ENCODE data around the gene ADGRD1.

Gene ADGRD1

DNA sequence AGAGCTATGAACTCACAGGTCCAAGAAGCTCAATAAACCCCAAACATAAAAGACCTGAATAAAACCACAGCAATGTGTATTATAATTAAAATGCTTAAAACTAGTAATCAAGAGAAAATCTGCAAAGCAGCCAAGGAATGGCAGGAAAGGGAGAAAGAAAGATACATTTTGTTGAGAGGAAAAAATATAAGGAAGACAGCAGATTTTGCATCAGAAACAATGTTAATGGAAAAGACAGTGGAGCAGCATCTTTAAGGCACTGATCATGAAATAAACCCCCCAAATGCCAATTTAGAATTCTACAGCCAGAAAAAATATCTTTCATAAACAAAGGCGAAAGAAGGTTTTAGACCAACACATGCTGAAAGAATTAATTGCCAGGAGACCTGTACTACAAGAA is 42.5 kb upstream of the ADGRD1 start:
- no peak overlapping the region for H3K4me2 ChIP-seq (ENCODE audit: insufficient read depth, low read length, poor library complexity, severe bottlenecking)
- H2AK5ac ChIP-seq (ENCODE audit: low read depth, low read length) = no peak overlapping the region
- H3K9me3 ChIP-seq (replicated peaks in 1 of 2; ENCODE audit: control insufficient read depth in 2 of 2, insufficient read depth in 1 of 2, low read depth in 1 of 2, low read length in 2 of 2) = peaks cover 0 to 3% of the 10 kb centered on the region in 2 donors
- H4K91ac ChIP-seq (ENCODE audit: low read depth, low read length, poor library complexity) = no peak overlapping the region
- no peak overlapping the region for H4K8ac ChIP-seq (ENCODE audit: low read depth, low read length)
- no peak overlapping the region for H2BK5ac ChIP-seq (ENCODE audit: low read length)
- H3K4ac ChIP-seq (ENCODE audit: low read length) = no peak overlapping the region
- H3K27me3 ChIP-seq (ENCODE audit: control insufficient read depth in 3 of 3, insufficient read depth in 3 of 3, low read depth in 1 of 3, low read length in 3 of 3) = no peaks in the 10 kb centered on the region
- H3K4me3 ChIP-seq (ENCODE audit: low read length in 2 of 2) = no peak overlapping the region
- no peak for DNase-seq (ENCODE audit: low spot score)
- no peak overlapping the region for H3K9ac ChIP-seq (ENCODE audit: low read depth, low read length, poor library complexity)
- no peak overlapping the region for H2BK120ac ChIP-seq (ENCODE audit: low read depth, low read length)
- H3K23ac ChIP-seq (ENCODE audit: low read depth, low read length, poor library complexity) = no peak overlapping the region
- H3K27ac ChIP-seq (replicated peaks; ENCODE audit: low read length) = no peak overlapping the region
- no peak overlapping the region for H3K14ac ChIP-seq (ENCODE audit: low read length)
- no peak overlapping the region for H2BK12ac ChIP-seq (ENCODE audit: low read length)
- no CpG with 5 or more reads among the region's 1 CpG for WGBS, 2 donors (ENCODE audit: extremely low coverage in 2 of 2, insufficient read length in 2 of 2, insufficient replicate concordance in 1 of 2)
- no peaks in the 10 kb centered on the region for H3K79me1 ChIP-seq (ENCODE audit: low read depth, low read length)
- H3K4me1 ChIP-seq (ENCODE audit: control insufficient read depth in 2 of 2, insufficient read depth in 1 of 2, low read depth in 1 of 2, low read length in 2 of 2) = no peaks in the 10 kb centered on the region
- no peak overlapping the region for H2AFZ ChIP-seq (ENCODE audit: low read length)
- no peak overlapping the region for H3K18ac ChIP-seq (ENCODE audit: low read length)
- no peak overlapping the region for H2BK15ac ChIP-seq (ENCODE audit: low read length)
- H3K36me3 ChIP-seq (replicated peaks in 1 of 2; ENCODE audit: control insufficient read depth in 2 of 2, insufficient read depth in 2 of 2, low read length in 2 of 2) = no peaks in the 10 kb centered on the region

DNA sequence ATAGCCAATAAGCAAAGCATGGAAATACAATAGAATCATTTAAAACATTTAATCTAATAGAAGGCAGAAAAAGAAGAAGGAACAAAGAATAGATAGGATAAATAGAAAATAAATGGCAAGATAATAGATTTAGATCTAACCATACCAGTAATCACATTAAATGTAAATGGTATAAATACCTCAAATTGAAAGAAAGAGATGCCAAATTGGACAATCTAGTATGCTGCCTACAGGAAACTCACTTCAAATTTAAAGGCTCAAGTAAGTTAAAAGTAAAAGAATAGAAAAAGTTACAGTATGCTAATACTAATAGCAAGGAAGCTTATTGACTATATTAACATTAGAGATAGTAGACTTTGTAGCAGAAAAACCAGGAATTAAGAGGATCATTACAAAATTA is 41.8 kb upstream of the ADGRD1 start:
- DNase-seq (ENCODE audit: low spot score) = no peak
- H4K91ac ChIP-seq (ENCODE audit: low read depth, low read length, poor library complexity) = no peak overlapping the region
- H3K18ac ChIP-seq (ENCODE audit: low read length) = no peak overlapping the region
- H3K4me2 ChIP-seq (ENCODE audit: insufficient read depth, low read length, poor library complexity, severe bottlenecking) = no peak overlapping the region
- H3K9ac ChIP-seq (ENCODE audit: low read depth, low read length, poor library complexity) = no peak overlapping the region
- H3K79me1 ChIP-seq (ENCODE audit: low read depth, low read length) = no peaks in the 10 kb centered on the region
- no peak overlapping the region for H2AK5ac ChIP-seq (ENCODE audit: low read depth, low read length)
- no peaks in the 10 kb centered on the region for H3K36me3 ChIP-seq (replicated peaks in 1 of 2; ENCODE audit: control insufficient read depth in 2 of 2, insufficient read depth in 2 of 2, low read length in 2 of 2)
- H3K4me3 ChIP-seq (ENCODE audit: low read length in 2 of 2) = no peak overlapping the region
- no peak overlapping the region for H3K23ac ChIP-seq (ENCODE audit: low read depth, low read length, poor library complexity)
- H4K8ac ChIP-seq (ENCODE audit: low read depth, low read length) = no peak overlapping the region
- H2BK5ac ChIP-seq (ENCODE audit: low read length) = no peak overlapping the region
- H3K27ac ChIP-seq (replicated peaks; ENCODE audit: low read length) = no peak overlapping the region
- H2BK120ac ChIP-seq (ENCODE audit: low read depth, low read length) = no peak overlapping the region
- H3K4me1 ChIP-seq (ENCODE audit: control insufficient read depth in 2 of 2, insufficient read depth in 1 of 2, low read depth in 1 of 2, low read length in 2 of 2) = peaks cover 4 to 5% of the 10 kb centered on the region in 2 donors
- H3K4ac ChIP-seq (ENCODE audit: low read length) = no peak overlapping the region
- no peak overlapping the region for H3K14ac ChIP-seq (ENCODE audit: low read length)
- H3K27me3 ChIP-seq (ENCODE audit: control insufficient read depth in 3 of 3, insufficient read depth in 3 of 3, low read depth in 1 of 3, low read length in 3 of 3) = no peaks in the 10 kb centered on the region
- H3K9me3 ChIP-seq (replicated peaks in 1 of 2; ENCODE audit: control insufficient read depth in 2 of 2, insufficient read depth in 1 of 2, low read depth in 1 of 2, low read length in 2 of 2) = peaks cover 0 to 3% of the 10 kb centered on the region in 2 donors
- no peak overlapping the region for H2BK12ac ChIP-seq (ENCODE audit: low read length)
- H2AFZ ChIP-seq (ENCODE audit: low read length) = no peak overlapping the region
- no peak overlapping the region for H2BK15ac ChIP-seq (ENCODE audit: low read length)

GRCh38 chr12:130916241-130916911 is 37.3 kb upstream of the ADGRD1 start:
- H3K4me1 ChIP-seq (ENCODE audit: control insufficient read depth in 2 of 2, insufficient read depth in 1 of 2, low read depth in 1 of 2, low read length in 2 of 2) = peaks cover 4 to 5% of the 10 kb centered on the region in 2 donors
- H3K9me3 ChIP-seq (replicated peaks in 1 of 2; ENCODE audit: control insufficient read depth in 2 of 2, insufficient read depth in 1 of 2, low read depth in 1 of 2, low read length in 2 of 2) = peaks cover under 1 to 2% of the 10 kb centered on the region in 2 donors
- H3K27me3 ChIP-seq (ENCODE audit: control insufficient read depth in 3 of 3, insufficient read depth in 3 of 3, low read depth in 1 of 3, low read length in 3 of 3) = peaks cover 0 to 15% (median 2%) of the 10 kb centered on the region in 3 experiments
- H2AFZ ChIP-seq (ENCODE audit: low read length) = peak overlapping the region; percentile 71
- no peaks in the 10 kb centered on the region for H3K36me3 ChIP-seq (replicated peaks in 1 of 2; ENCODE audit: control insufficient read depth in 2 of 2, insufficient read depth in 2 of 2, low read length in 2 of 2)
- no peak overlapping the region for H3K9ac ChIP-seq (ENCODE audit: low read depth, low read length, poor library complexity)
- no peak overlapping the region for H3K18ac ChIP-seq (ENCODE audit: low read length)
- H3K4ac ChIP-seq (ENCODE audit: low read length) = no peak overlapping the region
- no peak overlapping the region for H3K27ac ChIP-seq (replicated peaks; ENCODE audit: low read length)
- no peak overlapping the region for H3K4me3 ChIP-seq (ENCODE audit: low read length in 2 of 2)
- no peak overlapping the region for H4K91ac ChIP-seq (ENCODE audit: low read depth, low read length, poor library complexity)
- H2BK12ac ChIP-seq (ENCODE audit: low read length) = no peak overlapping the region
- H4K8ac ChIP-seq (ENCODE audit: low read depth, low read length) = no peak overlapping the region
- H2BK120ac ChIP-seq (ENCODE audit: low read depth, low read length) = no peak overlapping the region
- peak; percentile 66 for DNase-seq (ENCODE audit: low spot score)
- no CpG with 5 or more reads among the region's 37 CpGs for whole genome bisulfite sequencing, 2 donors (ENCODE audit: extremely low coverage in 2 of 2, insufficient read length in 2 of 2, insufficient replicate concordance in 1 of 2)
- H2BK15ac ChIP-seq (ENCODE audit: low read length) = no peak overlapping the region
- H3K14ac ChIP-seq (ENCODE audit: low read length) = no peak overlapping the region
- H2AK5ac ChIP-seq (ENCODE audit: low read depth, low read length) = no peak overlapping the region
- H3K23ac ChIP-seq (ENCODE audit: low read depth, low read length, poor library complexity) = no peak overlapping the region
- H3K4me2 ChIP-seq (ENCODE audit: insufficient read depth, low read length, poor library complexity, severe bottlenecking) = peak overlapping the region; percentile 15
- H3K79me1 ChIP-seq (ENCODE audit: low read depth, low read length) = peaks cover 4% of the 10 kb centered on the region
- no peak overlapping the region for H2BK5ac ChIP-seq (ENCODE audit: low read length)

DNA sequence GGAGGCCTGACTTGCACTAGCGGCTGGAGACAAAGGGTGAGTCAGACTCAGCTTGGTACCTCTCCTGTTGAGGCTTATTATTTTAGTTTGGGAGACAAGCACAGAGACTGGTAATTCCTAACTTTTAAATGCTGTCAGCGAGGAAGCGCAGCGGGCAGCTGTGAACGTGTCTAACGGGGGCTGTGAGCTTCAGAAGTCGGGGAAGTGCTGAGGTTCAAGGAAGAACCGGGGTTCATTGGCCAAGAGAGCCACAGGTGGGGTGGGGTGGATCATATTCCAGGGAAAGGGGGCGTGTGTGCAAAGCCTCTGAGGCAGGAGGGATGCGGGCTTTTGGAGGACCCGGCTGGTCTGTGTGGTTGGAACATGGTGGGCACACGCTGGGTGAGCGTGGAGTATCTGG is 36.1 kb upstream of the ADGRD1 start:
- Histone ChIP-seq H2BK5ac (ENCODE audit: low read length) (no peak overlapping the region), H3K4me1 (ENCODE audit: control insufficient read depth in 2 of 2, insufficient read depth in 1 of 2, low read depth in 1 of 2, low read length in 2 of 2) (peaks cover 4 to 5% of the 10 kb centered on the region in 2 donors), H3K9me3 (replicated peaks in 1 of 2; ENCODE audit: control insufficient read depth in 2 of 2, insufficient read depth in 1 of 2, low read depth in 1 of 2, low read length in 2 of 2) (peaks cover 0 to 2% of the 10 kb centered on the region in 2 donors), H4K8ac (ENCODE audit: low read depth, low read length) (peak overlapping the region; percentile 31), H3K36me3 (replicated peaks in 1 of 2; ENCODE audit: control insufficient read depth in 2 of 2, insufficient read depth in 2 of 2, low read length in 2 of 2) (no peaks in the 10 kb centered on the region), H4K91ac (ENCODE audit: low read depth, low read length, poor library complexity) (no peak overlapping the region), H2BK15ac (ENCODE audit: low read length) (peak overlapping the region; percentile 41), H3K23ac (ENCODE audit: low read depth, low read length, poor library complexity) (no peak overlapping the region), H2BK120ac (ENCODE audit: low read depth, low read length) (no peak overlapping the region), H3K4me2 (ENCODE audit: insufficient read depth, low read length, poor library complexity, severe bottlenecking) (no peak overlapping the region), H3K4me3 (ENCODE audit: low read length in 2 of 2) (no peak overlapping the region), H3K14ac (ENCODE audit: low read length) (no peak overlapping the region), H3K18ac (ENCODE audit: low read length) (peak overlapping the region; percentile 53), H3K27ac (replicated peaks; ENCODE audit: low read length) (no peak overlapping the region), H2AK5ac (ENCODE audit: low read depth, low read length) (peak overlapping the region; percentile 92), H3K27me3 (ENCODE audit: control insufficient read depth in 3 of 3, insufficient read depth in 3 of 3, low read depth in 1 of 3, low read length in 3 of 3) (peaks cover 0 to 15% (median 2%) of the 10 kb centered on the region in 3 experiments), H2BK12ac (ENCODE audit: low read length) (peak overlapping the region; percentile 67), H3K9ac (ENCODE audit: low read depth, low read length, poor library complexity) (no peak overlapping the region), H2AFZ (ENCODE audit: low read length) (no peak overlapping the region), H3K79me1 (ENCODE audit: low read depth, low read length) (peaks cover 4% of the 10 kb centered on the region), H3K4ac (ENCODE audit: low read length) (peak overlapping the region; percentile 41)
- no peak for DNase-seq (ENCODE audit: low spot score)
- WGBS, 2 donors (ENCODE audit: extremely low coverage in 2 of 2, insufficient read length in 2 of 2, insufficient replicate concordance in 1 of 2) = no CpG with 5 or more reads among the region's 13 CpGs

All from neuronal stem cell (in vitro differentiated cells).